Ovary (tissue), 9 donors: ENCODE results near the gene TCF12. TPM values are rescaled to one million over a fixed set of nuclear protein-coding genes. Genes with fewer than 3 reads are reported as not detected.

Experiments
- DNase-seq, 5 donors: peaks; one replicate each; pipeline ENCODE4 v3.0.0-alpha.2; 2019 to 2020
- H3K27ac ChIP-seq, 2 donors: fragments of 200-600 bp; one replicate each; pipeline versions ENCODE4 v1.5.1 to v1.8.0; 2019 to 2022
- H3K27me3 ChIP-seq: fragments of 200-600 bp; one replicate; pipeline ENCODE4 v1.8.0; 2022
- H3K36me3 ChIP-seq: fragments of 200-600 bp; sonication (generic); one replicate; pipeline ENCODE4 v1.5.1; 2019
- H3K4me1 ChIP-seq: one replicate; pipeline ENCODE4 v1.8.1; 2013; ENCODE audit warnings: mild to moderate bottlenecking, moderate library complexity; ENCODE audit not compliant: insufficient read depth
- H3K4me3 ChIP-seq: fragments of 200-600 bp; sonication (generic); one replicate; pipeline ENCODE4 v1.5.1; 2017
- H3K9me3 ChIP-seq, 2 donors: fragments of 200-600 bp in 1 of 2; sonication (generic) in 1 of 2; one replicate each; pipeline versions ENCODE4 v1.5.1 to v1.8.1; 2013 to 2019; ENCODE audit warnings: mild to moderate bottlenecking in 1 of 2, moderate library complexity in 1 of 2
- CTCF ChIP-seq, 3 donors: fragments of 450-650 bp in 2 of 3; fragments of 200-600 bp in 1 of 3; IDR thresholded peaks; one replicate each; pipeline versions ENCODE4 v1.5.1 to v1.8.0; 2016 to 2022; ENCODE audit warnings: antibody characterized with exemption in 3 of 3, mild to moderate bottlenecking in 1 of 3
- EP300 ChIP-seq: sonication (generic); formaldehyde crosslinking; IDR thresholded peaks from one replicate; pipeline ENCODE4 v1.6.1; 2017; ENCODE audit warnings: antibody characterized with exemption
- POLR2A ChIP-seq: fragments of 450-650 bp; IDR thresholded peaks from one replicate; pipeline ENCODE4 v1.6.1; 2017; ENCODE audit warnings: antibody characterized with exemption, mild to moderate bottlenecking, moderate library complexity
- WGBS, 3 donors: extraction: QIAGEN DNeasy Blood & Tissue Kit in 1 of 3; methylation state at CpG; one replicate each; pipeline versions ENCODE4 v1.1.5 to v1.1.7; 2013 to 2017; 5-methylcytosine and 5-hydroxymethylcytosine counted together
- intact Hi-C, 4 donors: fragments of 100-400 bp; cut with DNase I; formaldehyde crosslinking; loops; one replicate each; pipeline versions ENCODE4 v1.11.0 to v1.15.1; 2022 to 2023
- polyA plus RNA-seq, 2 donors: library from polyadenylated mRNA; stranded (reverse); fragments of 200-250 nt in 1 of 2; fragments of 350-450 nt in 1 of 2; fragmentation: Illumina TruSeq in 1 of 2; extraction: RNeasy Lipid Tissue Mini Kit (QIAGEN cat#74804) in 1 of 2; gene quantifications; one replicate each; pipeline ENCODE4 v1.2.3, GENCODE V29; 2013 to 2014
- total RNA-seq, 7 donors: library from RNA; depleted of rRNA in 2 of 7; stranded (reverse); fragments of >200 nt in 2 of 7; fragmentation: NEBNext Ultra II Directional in 3 of 7; extraction: Animal tissue kit (Norgen Biotek cat#: 25700) in 3 of 7; gene quantifications; one replicate each; pipeline versions ENCODE4 v1.1.0 to v1.2.4, GENCODE V29; 2016 to 2023
- donor health status: DM: no; HTN: no; CAD: no; lungs with moderate emphysema.
- donor health status: DM: no; HTN: no; CAD: no.
- donor health status: Bipolar disorder and iron deficiency.
- donor health status: DM: yes; HTN: yes; CAD: no.
- donor health status: DM: no; HTN: no; CAD: no.
- donor health status: DM: yes; HTN: yes; CAD: no.

The TCF12 gene
- total and polyA plus RNA-seq, 9 donors: 28.6 to 150 (median 116) TPM

DNA sequence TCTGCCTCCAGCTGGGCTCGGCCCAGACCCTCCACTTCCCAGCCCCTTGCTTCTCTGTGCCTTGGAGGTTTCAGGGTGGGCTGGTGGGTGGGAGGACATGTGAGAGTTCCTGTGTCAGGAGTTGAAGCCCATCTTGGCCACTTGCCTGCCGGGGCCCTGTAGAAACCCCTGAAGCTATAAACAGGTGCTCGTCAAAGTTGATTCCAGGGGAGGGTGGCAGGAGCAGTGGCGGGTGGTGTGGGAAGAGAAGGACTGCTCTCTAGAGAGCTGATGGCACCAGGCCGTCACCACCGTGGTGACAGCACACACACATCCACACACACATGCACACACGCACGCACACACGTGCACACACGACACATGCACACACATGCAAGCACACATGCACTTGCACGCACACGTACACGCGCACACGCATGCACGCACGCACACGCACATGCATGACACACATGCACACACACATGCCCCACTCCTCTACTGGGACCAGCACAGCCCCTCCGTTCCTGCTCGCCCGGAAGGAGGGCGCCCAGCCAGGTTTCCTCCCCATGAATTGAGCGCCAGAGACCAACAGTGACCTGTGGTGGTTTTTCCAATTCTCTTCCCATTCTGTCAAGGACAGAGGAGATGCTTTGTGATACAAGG, 401.6 kb downstream of the TCF12 start:
- 83 to 84% (median 84%) methylated on average over 23 of the region's 23 CpGs for WGBS, 3 donors
- TF ChIP-seq CTCF (IDR thresholded peaks at IDR 0.05) (no peak), EP300 (no peak), POLR2A (no peak)
- H3K9me3 ChIP-seq: no peaks in the 10 kb centered on the region
- no peak overlapping the region for H3K4me3 ChIP-seq
- DNase-seq: no peak
- no peaks in the 10 kb centered on the region for H3K27me3 ChIP-seq
- no peak overlapping the region for H3K27ac ChIP-seq
- H3K36me3 ChIP-seq: no peaks in the 10 kb centered on the region
- H3K4me1 ChIP-seq: no peaks in the 10 kb centered on the region
- intact Hi-C loops: loop anchor here in 1 of 4 donors (10.0 kb wide), 1 partner anchor 495 kb away; no protein-coding TSS in a partner anchor

DNA sequence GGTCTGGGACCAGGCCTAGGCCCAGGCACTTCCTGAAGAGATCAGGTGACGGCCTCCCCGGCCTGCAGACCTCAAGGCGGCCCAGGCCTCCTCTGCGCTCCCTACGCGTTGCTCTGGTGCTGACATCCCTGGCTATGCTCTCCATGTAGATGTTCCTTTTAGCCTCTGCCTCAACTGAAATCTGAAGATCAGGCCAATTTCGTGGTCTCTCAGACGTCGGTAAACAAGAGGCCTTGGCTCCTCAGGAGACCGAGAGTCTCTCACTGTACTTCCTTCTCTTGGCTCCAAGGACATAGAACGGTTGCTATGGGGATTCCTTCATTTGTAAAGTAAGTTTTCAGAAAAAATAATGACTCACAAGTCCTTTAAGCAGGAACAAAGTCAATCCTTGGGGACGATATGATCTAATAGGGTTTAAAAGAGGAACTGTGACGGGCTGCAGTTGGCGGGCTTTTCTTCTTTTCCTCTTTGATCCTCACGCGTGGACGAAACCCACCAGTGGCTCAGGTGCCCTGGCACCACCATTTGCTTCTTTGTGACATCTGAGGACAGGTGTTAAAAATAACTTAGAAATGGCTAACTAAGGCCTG, 402.3 kb downstream of the TCF12 start:
- H3K4me3 ChIP-seq: no peak overlapping the region

DNA sequence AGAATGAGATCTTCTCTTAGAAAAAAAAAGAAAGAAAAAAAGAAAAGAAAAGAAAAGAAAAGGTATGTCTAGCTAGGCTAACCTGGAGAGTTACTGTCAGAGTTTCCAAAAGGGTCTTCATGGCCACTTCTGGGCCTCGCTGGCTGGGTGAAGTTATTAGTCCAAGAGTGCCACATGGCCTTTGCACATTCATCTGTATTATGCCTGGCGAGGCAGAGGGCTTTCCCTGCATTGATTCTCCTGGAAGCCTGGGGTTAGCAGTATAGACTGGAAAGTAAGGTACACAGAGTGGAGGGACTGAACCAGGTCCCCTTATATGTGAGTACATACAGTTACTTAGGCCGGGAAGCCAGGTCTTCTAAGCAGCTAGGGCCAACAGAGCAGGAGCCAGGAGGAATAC, 403.0 kb downstream of the TCF12 start:
- Histone ChIP-seq H3K36me3 (no peaks in the 10 kb centered on the region), H3K9me3 (no peaks in the 10 kb centered on the region), H3K27ac (no peak overlapping the region), H3K27me3 (no peaks in the 10 kb centered on the region), H3K4me1 (no peaks in the 10 kb centered on the region), H3K4me3 (no peak overlapping the region)
- no peak for DNase-seq
- WGBS, 3 donors: 96 to 97% (median 96%) methylated on average over 3 of the region's 3 CpGs
- intact Hi-C loops: no loop called here
- TF ChIP-seq CTCF (IDR thresholded peaks at IDR 0.05): no peak
- no peak for TF ChIP-seq POLR2A
- no peak for TF ChIP-seq EP300

More for the DNA sequence above, 402.3 kb downstream of the TCF12 start:
- H3K27ac ChIP-seq: no peak overlapping the region
- 53 to 62% (median 59%) methylated on average over 17 of the region's 17 CpGs for WGBS, 3 donors
- H3K36me3 ChIP-seq: no peaks in the 10 kb centered on the region
- TF ChIP-seq POLR2A (no peak), EP300 (no peak), CTCF (IDR thresholded peaks at IDR 0.05) (no peak)
- H3K27me3 ChIP-seq: no peaks in the 10 kb centered on the region
- intact Hi-C loops: no loop called here
- no peak for DNase-seq
- no peaks in the 10 kb centered on the region for H3K4me1 ChIP-seq
- no peaks in the 10 kb centered on the region for H3K9me3 ChIP-seq

- Histone ChIP-seq H3K9me3 (no peaks in the 10 kb centered on the region), H3K4me1 (peaks cover 1% of the 10 kb centered on the region), H3K36me3 (no peaks in the 10 kb centered on the region), H3K27me3 (no peaks in the 10 kb centered on the region), H3K27ac (no peak overlapping the region), H3K4me3 (no peak overlapping the region)
- intact Hi-C loops: no loop called here
- TF ChIP-seq EP300 (no peak), CTCF (IDR thresholded peaks at IDR 0.05) (no peak), POLR2A (no peak)
- DNase-seq: no peak
- 78 to 83% (median 82%) methylated on average over 13 of the region's 13 CpGs for WGBS, 3 donors
These were observed 403.6 kb downstream of the TCF12 start for GRCh38 chr15:57321973-57322601.
